Esophagus (tissue), 2 donors: Measurements from ENCODE around the gene KLHL15. TPM values are rescaled to one million over a fixed set of nuclear protein-coding genes. Genes with fewer than 3 reads are reported as not detected.

ENCODE experiments used
- H3K27ac ChIP-seq, 2 donors: one replicate each; pipeline ENCODE4 v1.5.1; 2013; ENCODE audit warnings: low read depth in 2 of 2, mild to moderate bottlenecking in 2 of 2, inconsistent platforms in 1 of 2, low read length in 1 of 2, moderate library complexity in 1 of 2
- H3K27me3 ChIP-seq, 2 donors: one replicate each; pipeline ENCODE4 v1.6.1; 2013; ENCODE audit warnings: low read length in 2 of 2, control low read depth in 1 of 2, mild to moderate bottlenecking in 1 of 2; ENCODE audit not compliant: insufficient read depth in 2 of 2, control insufficient read depth in 1 of 2
- H3K36me3 ChIP-seq, 2 donors: one replicate each; pipeline ENCODE4 v1.6.1; 2013; ENCODE audit warnings: low read length in 1 of 2; ENCODE audit not compliant: control insufficient read depth in 2 of 2, insufficient read depth in 2 of 2
- H3K4me1 ChIP-seq, 2 donors: one replicate each; pipeline ENCODE4 v1.6.1; 2013; ENCODE audit warnings: low read length in 1 of 2; ENCODE audit not compliant: control insufficient read depth in 2 of 2, insufficient read depth in 2 of 2
- H3K4me3 ChIP-seq, 2 donors: one replicate each; pipeline ENCODE4 v1.5.1; 2013; ENCODE audit warnings: low read length in 2 of 2, mild to moderate bottlenecking in 2 of 2, low read depth in 1 of 2, moderate library complexity in 1 of 2
- H3K9me3 ChIP-seq, 2 donors: one replicate each; pipeline ENCODE4 v1.6.1; 2013; ENCODE audit warnings: mild to moderate bottlenecking in 2 of 2, low read depth in 1 of 2, low read length in 1 of 2, moderate library complexity in 1 of 2; ENCODE audit not compliant: control insufficient read depth in 2 of 2, insufficient read depth in 1 of 2
- WGBS, 2 donors: extraction: QIAGEN DNeasy Blood & Tissue Kit; methylation state at CpG; one replicate each; pipeline ENCODE4 v1.1.7; 2013; 5-methylcytosine and 5-hydroxymethylcytosine counted together
- polyA plus RNA-seq, 2 donors: library from polyadenylated mRNA; stranded (reverse); fragments of 200-250 nt; gene quantifications; one replicate each; pipeline ENCODE4 v1.2.3, GENCODE V29; 2013
- donor health status: healthy with polysubstance abuse.
- donor health status: Bipolar disorder and iron deficiency.

KLHL15 gene
- polyA plus RNA-seq, 2 donors = 0.84 to 1.9 TPM

DNA sequence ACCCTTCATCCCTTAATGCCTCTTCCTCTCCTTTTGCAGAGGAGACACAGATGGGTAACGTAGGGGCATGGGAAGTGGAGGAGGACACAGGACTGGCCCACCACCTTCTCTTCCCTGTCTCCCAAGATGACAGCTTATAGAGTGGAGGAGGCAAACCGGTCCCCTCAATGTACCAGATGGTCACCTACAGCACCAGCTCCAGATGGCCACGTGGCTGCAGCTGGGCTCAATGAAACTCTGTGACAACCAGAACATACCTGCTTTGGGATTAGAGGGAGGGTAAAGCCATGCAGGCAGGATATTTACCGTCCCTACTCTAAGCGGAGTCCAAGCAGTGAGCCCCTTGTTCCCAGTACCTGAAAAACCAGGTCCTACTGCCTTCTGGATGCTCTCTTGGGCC, 7.5 kb upstream of the KLHL15 start:
- WGBS, 2 donors = 72 to 86% methylated on average over 5 of the region's 5 CpGs
- H3K27me3 ChIP-seq = no peaks in the 10 kb centered on the region

DNA sequence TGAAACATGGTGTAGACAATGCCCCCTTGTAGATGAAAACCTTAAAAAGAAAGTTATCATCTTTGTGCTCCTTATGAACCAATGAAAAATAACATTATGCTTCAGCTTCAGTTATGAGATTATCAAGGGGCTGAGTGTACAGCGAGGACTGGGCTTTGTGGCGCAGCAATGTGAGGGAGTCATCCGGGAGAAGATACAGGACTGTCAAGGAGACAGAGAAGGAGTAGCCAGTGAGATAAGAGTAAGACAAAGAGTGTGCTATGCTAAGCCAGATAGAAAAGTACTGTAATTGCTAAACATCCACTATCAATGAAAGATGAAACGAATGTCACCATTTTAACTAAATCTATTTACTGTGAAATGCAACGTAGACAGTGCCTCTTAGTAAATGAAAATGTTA, 3.6 kb upstream of the KLHL15 start:
- H3K9me3 ChIP-seq = no peaks in the 10 kb centered on the region
- WGBS, 2 donors = 84 to 91% methylated on average over 5 of the region's 5 CpGs
- no peaks in the 10 kb centered on the region for H3K36me3 ChIP-seq
- H3K27ac ChIP-seq = no peak overlapping the region
- no peak overlapping the region for H3K4me3 ChIP-seq
- H3K4me1 ChIP-seq = no peaks in the 10 kb centered on the region
- no peaks in the 10 kb centered on the region for H3K27me3 ChIP-seq

More for the DNA sequence above, 7.5 kb upstream of the KLHL15 start:
- no peaks in the 10 kb centered on the region for H3K9me3 ChIP-seq
- no peaks in the 10 kb centered on the region for H3K4me1 ChIP-seq
- H3K27ac ChIP-seq = no peak overlapping the region
- no peak overlapping the region for H3K4me3 ChIP-seq
- no peaks in the 10 kb centered on the region for H3K36me3 ChIP-seq

DNA sequence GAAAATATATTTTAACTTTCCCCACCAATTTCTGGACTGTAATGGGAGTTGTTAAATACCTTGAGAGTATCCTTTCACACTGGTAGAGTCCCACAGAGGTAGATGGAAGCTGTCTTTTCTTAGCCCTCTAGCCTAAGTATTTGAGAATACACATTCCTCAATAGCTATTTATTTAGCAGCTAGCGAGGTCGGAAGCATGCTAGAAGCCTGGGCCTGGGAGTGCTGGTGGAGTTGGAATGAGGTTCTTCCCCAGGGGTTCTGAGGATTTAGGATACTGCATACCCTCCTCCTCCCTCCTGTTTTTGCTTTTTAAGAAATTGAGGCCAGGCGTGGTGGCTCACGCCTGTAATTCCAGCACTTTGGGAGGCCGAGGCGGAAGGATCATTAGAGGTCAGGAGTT, 999 bp upstream of the KLHL15 start:
- Histone ChIP-seq H3K27ac (no peak overlapping the region), H3K4me3 (no peak overlapping the region), H3K4me1 (no peaks in the 10 kb centered on the region), H3K9me3 (no peaks in the 10 kb centered on the region), H3K27me3 (no peaks in the 10 kb centered on the region), H3K36me3 (no peaks in the 10 kb centered on the region)
- WGBS, 2 donors = 89 to 97% methylated on average over 6 of the region's 6 CpGs

DNA sequence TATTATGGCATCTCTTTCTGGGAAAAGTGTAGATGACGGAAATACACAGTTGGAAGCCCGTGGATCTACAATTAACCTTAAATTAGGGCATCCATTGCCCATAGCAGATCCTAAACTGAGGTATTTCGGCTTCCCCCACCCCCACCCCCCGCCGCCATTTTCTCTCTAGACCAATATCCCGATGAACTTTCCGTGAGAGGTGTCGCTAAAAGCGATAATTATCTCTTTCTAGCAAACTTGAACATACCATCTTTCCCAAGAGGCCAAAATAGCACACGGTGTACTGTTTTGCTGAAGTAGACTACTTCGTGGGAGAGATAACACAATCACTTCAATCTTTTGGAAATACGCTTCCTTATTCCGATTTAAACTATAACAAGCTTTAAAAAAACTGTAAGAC, 554 bp downstream of the KLHL15 start:
- no peaks in the 10 kb centered on the region for H3K4me1 ChIP-seq
- H3K27me3 ChIP-seq = no peaks in the 10 kb centered on the region
- 14 to 29% methylated on average over 13 of the region's 13 CpGs for WGBS, 2 donors
- peak overlapping the region in 1 of 2 donors; percentile 56 for H3K4me3 ChIP-seq
- no peaks in the 10 kb centered on the region for H3K36me3 ChIP-seq
- peak overlapping the region in 1 of 2 donors; percentile 73 for H3K27ac ChIP-seq
- no peaks in the 10 kb centered on the region for H3K9me3 ChIP-seq

DNA sequence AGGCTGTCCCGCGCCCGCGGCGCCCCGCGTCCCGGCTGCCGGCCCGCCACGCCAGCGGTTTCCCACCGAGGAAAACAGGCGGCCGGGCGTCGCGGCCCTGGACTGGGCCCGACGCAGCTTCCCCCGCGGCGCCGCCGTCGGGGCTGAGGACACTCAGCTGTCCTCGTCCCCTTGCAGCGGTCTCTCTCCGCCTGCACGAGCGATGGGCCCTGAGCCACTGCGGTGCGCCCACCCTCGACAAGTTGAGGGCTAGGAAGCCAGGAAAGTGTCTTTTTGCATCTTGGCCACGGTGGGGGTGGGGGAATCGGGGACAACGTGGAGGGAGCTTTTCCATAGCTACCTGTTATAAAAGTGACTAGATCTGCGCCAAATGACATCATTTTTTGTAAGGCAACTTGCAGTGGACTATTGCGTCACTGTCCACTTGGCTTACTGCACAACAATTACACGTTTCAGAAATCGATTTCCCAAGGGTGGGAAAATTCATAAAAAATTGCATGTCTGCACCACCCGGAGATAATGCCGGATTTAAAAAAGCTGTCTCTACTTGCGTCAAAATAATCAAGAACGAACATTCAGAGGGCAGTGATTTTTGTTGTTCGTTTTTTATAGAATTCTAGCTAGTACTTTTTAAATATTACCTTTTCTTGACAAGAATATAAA, 1.1 kb downstream of the KLHL15 start:
- H3K27ac ChIP-seq = peak overlapping the region; percentile 92 to 93
- 1 to 27% methylated on average over 25 to 46 of the region's 46 CpGs for WGBS, 2 donors
- peak overlapping the region; percentile 56 to 72 for H3K4me3 ChIP-seq
- H3K9me3 ChIP-seq = no peaks in the 10 kb centered on the region
- H3K27me3 ChIP-seq = no peaks in the 10 kb centered on the region
- no peaks in the 10 kb centered on the region for H3K36me3 ChIP-seq
- H3K4me1 ChIP-seq = no peaks in the 10 kb centered on the region

DNA sequence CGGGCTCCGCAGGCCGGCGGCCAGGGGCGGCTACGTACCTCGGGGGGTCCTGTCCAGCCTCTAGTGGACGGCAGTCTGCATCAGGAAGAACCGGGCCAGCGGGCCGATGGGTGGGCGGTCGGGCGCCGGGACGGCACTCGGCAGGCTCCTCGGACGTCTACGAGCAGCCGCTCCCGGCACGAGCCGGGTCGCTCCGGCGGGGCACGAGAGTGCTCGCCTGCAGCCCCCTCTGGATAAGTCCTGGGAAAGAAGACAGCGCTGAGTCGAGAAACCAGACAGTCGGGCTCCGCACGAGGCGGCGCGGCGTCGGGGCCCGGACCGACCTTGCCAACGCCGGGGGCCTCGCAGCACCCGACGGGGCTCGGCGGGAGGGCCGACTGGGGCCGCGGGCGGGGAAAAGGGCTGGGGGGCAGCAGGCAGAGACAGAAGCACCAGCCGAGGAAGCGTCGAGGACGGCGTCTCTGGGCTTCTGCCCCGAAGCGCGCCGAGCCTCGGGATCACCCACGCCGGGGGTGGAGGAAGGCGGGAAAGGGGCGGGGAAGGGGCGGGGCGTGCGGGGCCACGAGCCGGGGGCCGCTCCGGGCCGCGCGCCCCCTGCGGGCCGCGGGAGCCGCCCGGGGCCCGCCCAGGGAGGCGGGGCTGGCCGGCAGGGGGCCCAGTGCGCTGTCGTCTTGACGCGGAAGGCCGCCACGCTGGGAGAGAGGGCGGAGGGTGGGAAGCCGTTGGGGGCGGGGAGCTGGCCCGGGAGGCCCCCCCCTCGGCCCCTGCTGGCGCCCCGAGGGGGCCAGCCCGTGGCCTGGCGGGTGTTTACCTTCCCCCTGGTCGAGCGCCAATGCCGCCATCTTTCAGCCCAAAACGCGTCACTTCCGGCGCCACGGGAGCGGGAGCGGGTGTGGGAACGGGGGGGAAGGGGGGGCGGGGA, 1.9 kb downstream of the KLHL15 start:
- no peaks in the 10 kb centered on the region for H3K4me1 ChIP-seq
- no peaks in the 10 kb centered on the region for H3K36me3 ChIP-seq
- peak overlapping the region; percentile 56 to 85 for H3K4me3 ChIP-seq
- no peaks in the 10 kb centered on the region for H3K27me3 ChIP-seq
- WGBS, 2 donors = 0 to 45% methylated on average over 63 to 107 of the region's 111 CpGs
- no peaks in the 10 kb centered on the region for H3K9me3 ChIP-seq
- peak overlapping the region; percentile 92 to 93 for H3K27ac ChIP-seq

DNA sequence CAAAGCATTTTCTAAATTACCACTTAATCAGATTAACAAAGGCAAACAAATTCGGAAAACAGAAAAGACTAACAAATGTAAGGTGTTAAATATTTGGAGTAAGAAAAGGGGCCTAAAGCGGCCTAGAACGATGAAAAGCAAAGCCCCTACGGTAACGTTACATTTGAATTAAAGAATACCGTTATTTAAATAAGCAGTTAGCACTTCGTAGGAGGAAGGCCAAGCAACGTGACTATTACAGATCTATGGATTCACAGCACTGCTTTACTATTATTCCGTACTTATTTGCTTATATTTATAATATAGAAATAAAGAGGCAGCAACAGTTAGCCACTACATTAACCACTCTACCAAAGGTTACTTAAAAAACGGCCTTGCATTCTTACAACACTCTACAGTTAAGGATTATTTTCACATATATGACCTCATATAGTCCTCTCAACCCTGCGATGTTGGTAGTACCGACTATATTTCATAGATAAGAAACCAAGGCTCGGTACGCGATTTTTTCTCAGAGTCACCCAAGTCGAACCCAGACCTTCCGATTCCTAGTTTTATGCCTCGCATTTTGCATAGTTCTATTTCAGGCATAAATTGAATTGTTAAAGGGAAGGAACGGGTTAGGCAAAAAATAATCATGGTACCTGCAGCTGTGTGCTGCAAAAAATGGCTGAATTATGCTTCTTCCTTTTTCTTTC, 2.9 kb downstream of the KLHL15 start:
- H3K36me3 ChIP-seq = no peaks in the 10 kb centered on the region
- H3K27ac ChIP-seq = peak overlapping the region in 1 of 2 donors; percentile 91
- H3K9me3 ChIP-seq = no peaks in the 10 kb centered on the region
- H3K27me3 ChIP-seq = no peaks in the 10 kb centered on the region
- no peaks in the 10 kb centered on the region for H3K4me1 ChIP-seq
- 1 to 30% methylated on average over 19 of the region's 19 CpGs for WGBS, 2 donors
- peak overlapping the region; percentile 56 to 85 for H3K4me3 ChIP-seq

DNA sequence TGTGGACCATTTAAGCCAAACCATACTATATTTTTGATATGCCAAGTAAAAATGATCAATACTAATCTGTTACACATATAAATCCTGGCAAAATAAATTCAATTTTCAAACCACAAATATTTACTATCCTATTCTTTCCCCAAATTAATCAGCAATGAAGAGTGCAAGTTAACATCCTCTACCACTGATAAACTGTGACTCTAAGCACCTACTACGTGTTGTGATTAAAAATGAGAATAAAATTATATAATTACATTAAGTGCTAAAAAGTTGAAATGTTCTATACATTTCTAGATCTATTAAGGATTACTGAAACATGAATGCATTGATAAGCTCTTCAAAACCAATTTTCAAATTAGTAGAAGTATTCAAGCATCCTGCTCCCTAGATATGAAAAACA, 3.4 kb downstream of the KLHL15 start:
- no peak overlapping the region for H3K27ac ChIP-seq
- H3K36me3 ChIP-seq = no peaks in the 10 kb centered on the region
- H3K27me3 ChIP-seq = no peaks in the 10 kb centered on the region
- H3K4me3 ChIP-seq = peak overlapping the region in 1 of 2 donors; percentile 56
- H3K9me3 ChIP-seq = no peaks in the 10 kb centered on the region
- 9 to 16% methylated on average over 1 of the region's 1 CpG for WGBS, 2 donors
- no peaks in the 10 kb centered on the region for H3K4me1 ChIP-seq

DNA sequence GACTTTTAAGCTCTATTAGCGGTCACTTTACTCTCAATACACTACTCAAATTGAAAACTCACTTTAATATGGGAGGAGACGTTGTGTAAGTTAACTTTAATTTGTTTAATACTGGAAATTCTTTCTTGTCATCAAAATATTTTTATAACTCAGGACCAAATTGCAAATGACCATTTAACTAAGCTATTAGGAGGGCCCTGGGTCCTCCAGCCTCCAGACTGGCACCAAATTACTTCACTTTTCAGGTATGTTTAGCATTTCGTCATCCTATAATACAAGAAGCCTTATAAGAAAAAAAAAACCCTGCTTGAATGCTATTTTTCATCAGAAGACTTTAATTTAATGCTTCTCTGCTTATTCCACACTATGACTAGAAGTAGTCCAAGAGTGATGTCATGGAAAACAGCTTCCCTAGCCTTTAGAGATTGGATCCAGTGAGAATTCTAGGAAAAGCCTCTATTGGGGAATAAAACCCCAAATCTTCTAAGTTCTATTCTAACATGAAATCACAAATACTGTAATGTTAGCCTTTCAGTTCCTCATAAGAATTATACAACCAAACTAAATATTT, 6.6 kb downstream of the KLHL15 start:
- Histone ChIP-seq H3K9me3 (no peaks in the 10 kb centered on the region), H3K27me3 (no peaks in the 10 kb centered on the region), H3K4me3 (no peak overlapping the region), H3K4me1 (no peaks in the 10 kb centered on the region), H3K27ac (no peak overlapping the region), H3K36me3 (no peaks in the 10 kb centered on the region)
- 56 to 73% methylated on average over 3 of the region's 3 CpGs for WGBS, 2 donors
